HepG2 (cell line): ENCODE data around the gene PDGFB. TPM values are rescaled to one million over a fixed set of nuclear protein-coding genes. Genes with fewer than 3 reads are reported as not detected.

Experiments used
- FIP1L1 ChIP-seq: fragments of 200-400 bp; formaldehyde crosslinking; IDR thresholded peaks from 2 replicates; pipeline ENCODE4 v1.6.1; 2018; ENCODE audit warnings: low read depth, mild to moderate bottlenecking, low read length, moderate library complexity, borderline replicate concordance; ENCODE audit not compliant: insufficient read depth
- HOMEZ ChIP-seq: IDR thresholded peaks from 2 replicates; pipeline ENCODE4 v1.6.1; 2016; ENCODE audit warnings: low read depth
- HOXA7 ChIP-seq: sonication (generic); formaldehyde crosslinking; IDR thresholded peaks from 2 replicates; pipeline ENCODE4 v1.8.1; 2022; ENCODE audit warnings: mild to moderate bottlenecking, missing genetic modification reagents, moderate library complexity
- NCOR1 ChIP-seq: fragments of 200-600 bp; sonication (generic); IDR thresholded peaks from 2 replicates; pipeline ENCODE4 v1.7.0; 2017; ENCODE audit warnings: antibody characterized with exemption, low read length, borderline replicate concordance
- PATZ1 ChIP-seq: sonication (generic); formaldehyde crosslinking; IDR thresholded peaks from 2 replicates; pipeline ENCODE4 v1.4.0; 2020; ENCODE audit warnings: missing genetic modification reagents
- POLR2A ChIP-seq, 2 experiments: IDR thresholded peaks; 2 replicates each; pipeline ENCODE4 v1.6.1; 2011; ENCODE audit warnings: low read depth in 2 of 2, low read length in 2 of 2, mild to moderate bottlenecking in 1 of 2, moderate library complexity in 1 of 2; ENCODE audit not compliant: insufficient read depth in 1 of 2
- SMARCC2 ChIP-seq: fragments of 450-650 bp; IDR thresholded peaks from 2 replicates; pipeline ENCODE4 v1.6.1; 2017; ENCODE audit warnings: antibody characterized with exemption, mild to moderate bottlenecking
- TGIF2 ChIP-seq: IDR thresholded peaks from 2 replicates; pipeline ENCODE4 v1.6.1; 2016; ENCODE audit warnings: control low read depth, missing compliant biosample characterization
- TRAFD1 ChIP-seq: sonication (generic); formaldehyde crosslinking; IDR thresholded peaks from 2 replicates; pipeline ENCODE4 v1.5.1; 2020; ENCODE audit warnings: missing genetic modification reagents, mild to moderate bottlenecking, borderline replicate concordance
- TSC22D2 ChIP-seq: sonication (generic); formaldehyde crosslinking; IDR thresholded peaks from 2 replicates; pipeline ENCODE4 v1.5.1; 2020; ENCODE audit warnings: missing genetic modification reagents, mild to moderate bottlenecking, borderline replicate concordance
- ZBTB8A ChIP-seq: sonication (generic); formaldehyde crosslinking; IDR thresholded peaks from 2 replicates; pipeline ENCODE4 v1.4.0; 2020; ENCODE audit warnings: mild to moderate bottlenecking, low read depth, missing genetic modification reagents, borderline replicate concordance
- ZGPAT ChIP-seq: IDR thresholded peaks from 2 replicates; pipeline ENCODE4 v1.6.1; 2016; ENCODE audit warnings: mild to moderate bottlenecking
- ZKSCAN1 ChIP-seq: fragments of 150-350 bp; IDR thresholded peaks from 2 replicates; pipeline ENCODE4 v1.6.1; 2014; ENCODE audit warnings: low read length
- ZKSCAN8 ChIP-seq: IDR thresholded peaks from 2 replicates; pipeline ENCODE4 v1.6.1; 2016; ENCODE audit warnings: borderline replicate concordance, missing genetic modification reagents, missing compliant biosample characterization
- ZMYM4 ChIP-seq: sonication (generic); formaldehyde crosslinking; IDR thresholded peaks from 2 replicates; pipeline ENCODE4 v1.8.1; 2023; ENCODE audit warnings: mild to moderate bottlenecking, missing genetic modification reagents
- ZNF30 ChIP-seq: sonication (generic); formaldehyde crosslinking; IDR thresholded peaks from 2 replicates; pipeline ENCODE4 v1.5.0; 2020; ENCODE audit warnings: mild to moderate bottlenecking, missing genetic modification reagents
- ZNF343 ChIP-seq: sonication (generic); formaldehyde crosslinking; IDR thresholded peaks from 2 replicates; pipeline ENCODE4 v1.4.0; 2020; ENCODE audit warnings: mild to moderate bottlenecking, missing genetic modification reagents
- ZNF382 ChIP-seq: sonication (generic); formaldehyde crosslinking; IDR thresholded peaks from 2 replicates; pipeline ENCODE4 v1.5.0; 2020; ENCODE audit warnings: missing genetic modification reagents, mild to moderate bottlenecking, borderline replicate concordance
- ZNF567 ChIP-seq: sonication (generic); formaldehyde crosslinking; IDR thresholded peaks from 2 replicates; pipeline ENCODE4 v1.8.1; 2023; ENCODE audit warnings: mild to moderate bottlenecking, missing genetic modification reagents, borderline replicate concordance
- ZNF703 ChIP-seq: sonication (generic); formaldehyde crosslinking; IDR thresholded peaks from 2 replicates; pipeline ENCODE4 v1.5.1; 2020; ENCODE audit warnings: missing genetic modification reagents, mild to moderate bottlenecking, moderate library complexity, borderline replicate concordance
- ZSCAN9 ChIP-seq: IDR thresholded peaks from 2 replicates; pipeline ENCODE4 v1.6.1; 2016; ENCODE audit warnings: borderline replicate concordance
- ZXDC ChIP-seq: sonication (generic); formaldehyde crosslinking; IDR thresholded peaks from 2 replicates; pipeline ENCODE4 v1.5.0; 2020; ENCODE audit warnings: mild to moderate bottlenecking, missing genetic modification reagents
- polyA plus RNA-seq, 8 experiments: library from polyadenylated mRNA; depleted of rRNA in 3 of 8; stranded (reverse) in 7 of 8; unstranded in 1 of 8; fragments of >200 nt; fragmentation: Illumina TruSeq in 4 of 8; extraction: Trizol in 4 of 8; gene quantifications; 2 replicates each; pipeline versions ENCODE4 v1.2.1 to v1.2.3, GENCODE V29; 2011 to 2016; ENCODE audit warnings: low read depth in 4 of 8, missing spikeins in 1 of 8, mixed read lengths in 1 of 8; ENCODE audit not compliant: insufficient read depth in 1 of 8
- total RNA-seq, 5 experiments: library from RNA; depleted of rRNA; stranded (reverse); fragments of >200 nt; fragmentation: Illumina TruSeq; extraction: Trizol; gene quantifications; 2 replicates each; pipeline ENCODE4 v1.2.3, GENCODE V29; 2016; ENCODE audit warnings: low read depth in 1 of 5

The PDGFB gene
- total and polyA plus RNA-seq, 2 of the 13 experiments (the other 11 are each of a cell fraction or from before 2014, with no cell fraction given), result 1.4 to 10.1 TPM

GRCh38 chr22:39292031-39292462, 47.3 kb upstream of the PDGFB start (continued):
- TF ChIP-seq ZNF567 (CRISPR knock-in tag), result no peak
- no peak for TF ChIP-seq ZSCAN9 (CRISPR knock-in tag)
- TF ChIP-seq FIP1L1, result no peak
- no peak for TF ChIP-seq POLR2A (IDR thresholded peaks at IDR 0.05; ENCODE audit: insufficient read depth in 1 of 2, low read depth in 2 of 2, low read length in 2 of 2)
- TF ChIP-seq ZNF343 (CRISPR knock-in tag), result no peak
- no peak for TF ChIP-seq ZNF382
- TF ChIP-seq TSC22D2 (CRISPR knock-in tag), result no peak
- no peak for TF ChIP-seq ZNF30
- TF ChIP-seq ZKSCAN8 (CRISPR knock-in tag), result 0 out of 2 replicates have a peak, but pooled peaks have one; percentile 3
- no peak for TF ChIP-seq HOMEZ
- no peak for TF ChIP-seq TRAFD1 (CRISPR knock-in tag)
- no peak for TF ChIP-seq HOXA7 (CRISPR knock-in tag)
- TF ChIP-seq PATZ1 (CRISPR knock-in tag), result peak; percentile 37; the same call in 1 of the 2 replicates
- no peak; the same call in 1 of the 2 replicates for TF ChIP-seq ZGPAT (CRISPR knock-in tag)
- no peak for TF ChIP-seq ZNF703
- no peak for TF ChIP-seq NCOR1
- no peak for TF ChIP-seq SMARCC2
- no peak for TF ChIP-seq ZKSCAN1
- no peak for TF ChIP-seq ZMYM4
- TF ChIP-seq ZBTB8A (CRISPR knock-in tag), result no peak
- no peak for TF ChIP-seq TGIF2 (CRISPR knock-in tag)
- no peak for TF ChIP-seq ZXDC (CRISPR knock-in tag)
